Endodermal cell (in vitro differentiated cells): Measurements from ENCODE around the gene CACTIN. TPM values are rescaled to one million over a fixed set of nuclear protein-coding genes. Genes with fewer than 3 reads are reported as not detected.

ENCODE experiments used
- DNase-seq: peaks from one replicate; pipeline ENCODE4 v3.0.0-alpha.2; 2017
- H3K27ac ChIP-seq: 2 replicates; pipeline ENCODE4 v1.5.1; 2013; ENCODE audit warnings: mild to moderate bottlenecking, low read depth, low read length, moderate library complexity
- H3K27me3 ChIP-seq: 2 replicates; pipeline ENCODE4 v1.6.1; 2013; ENCODE audit warnings: mild to moderate bottlenecking, low read length, moderate library complexity; ENCODE audit not compliant: insufficient read depth, control insufficient read depth, poor library complexity, severe bottlenecking
- H3K36me3 ChIP-seq: 2 replicates; pipeline ENCODE4 v1.7.0; 2013; ENCODE audit warnings: mild to moderate bottlenecking, low read length, moderate library complexity; ENCODE audit not compliant: control insufficient read depth, insufficient read depth
- H3K4me1 ChIP-seq: one replicate; pipeline ENCODE4 v1.7.0; 2013; ENCODE audit warnings: low read length; ENCODE audit not compliant: control insufficient read depth, insufficient read depth
- H3K4me3 ChIP-seq: 2 replicates; pipeline ENCODE4 v1.5.1; 2013; ENCODE audit warnings: mild to moderate bottlenecking, low read length, moderate library complexity
- H3K9ac ChIP-seq: 2 replicates; pipeline ENCODE4 v1.6.1; 2013; ENCODE audit warnings: mild to moderate bottlenecking, low read length, moderate library complexity; ENCODE audit not compliant: poor library complexity, severe bottlenecking; ENCODE audit errors: extremely low read depth
- H3K9me3 ChIP-seq: 2 replicates; pipeline ENCODE4 v1.6.1; 2013; ENCODE audit warnings: mild to moderate bottlenecking, low read length, moderate library complexity; ENCODE audit not compliant: control insufficient read depth
- H3K27ac Mint-ChIP-seq: 2 replicates; pipeline ENCODE4 v1.8.0; 2020; ENCODE audit warnings: mixed read lengths
- H3K27me3 Mint-ChIP-seq: 2 replicates; pipeline ENCODE4 v1.8.0; 2021; ENCODE audit warnings: mild to moderate bottlenecking, mixed read lengths; ENCODE audit not compliant: insufficient read depth
- H3K36me3 Mint-ChIP-seq: 2 replicates; pipeline ENCODE4 v1.8.0; 2020; ENCODE audit warnings: low read depth, mixed read lengths
- H3K4me1 Mint-ChIP-seq: 2 replicates; pipeline ENCODE4 v1.8.0; 2020; ENCODE audit warnings: mixed read lengths
- H3K4me3 Mint-ChIP-seq: 2 replicates; pipeline ENCODE4 v1.8.0; 2020; ENCODE audit warnings: mild to moderate bottlenecking, moderate library complexity, mixed read lengths
- H3K9me3 Mint-ChIP-seq: 2 replicates; pipeline ENCODE4 v1.8.0; 2020; ENCODE audit warnings: mild to moderate bottlenecking, mixed read lengths
- CTCF ChIP-seq: fragments of 200-600 bp; sonication (generic); conservative IDR thresholded peaks from 2 replicates; pipeline ENCODE4 v1.5.0; 2021; ENCODE audit warnings: antibody characterized with exemption, mild to moderate bottlenecking
- WGBS, 2 experiments: methylation state at CpG; one replicate each; pipeline versions ENCODE4 v1.1.5 to v1.1.7; 2013; ENCODE audit warnings: missing lambda C conversion rate in 2 of 2, mixed read lengths in 1 of 2; ENCODE audit not compliant: insufficient coverage in 1 of 2, insufficient read length in 1 of 2; 5-methylcytosine and 5-hydroxymethylcytosine counted together
- total RNA-seq, 2 donors: library from RNA; stranded (reverse); fragmentation: NEBNext Ultra II Directional in 1 of 2; extraction: Animal tissue kit (Norgen Biotek cat#: 25700) in 1 of 2; gene quantifications; 2 replicates in 1 of 2; 3 replicates in 1 of 2; pipeline ENCODE4 v1.2.1, GENCODE V29; 2021

The CACTIN gene
- total RNA-seq, 2 donors from 2014 or later, result 31.5 to 33.5 TPM

- H3K4me3 Mint-ChIP-seq, result no peak overlapping the region
- H3K9ac ChIP-seq, result no peak overlapping the region
Measured at GRCh38 chr19:3609779-3610719, 16.5 kb downstream of the CACTIN start.

GRCh38 chr19:3608750-3609322, 17.8 kb downstream of the CACTIN start:
- H3K27me3 Mint-ChIP-seq, result peaks cover 2% of the 10 kb centered on the region
- no peak overlapping the region for H3K27ac ChIP-seq

More at GRCh38 chr19:3609779-3610719, 16.5 kb downstream of the CACTIN start:
- 94 to 95% methylated on average over 19 to 24 of the region's 24 CpGs for WGBS, 2 experiments
- Mint-ChIP-seq H3K9me3 (no peaks in the 10 kb centered on the region), H3K36me3 (peaks cover 17% of the 10 kb centered on the region), H3K27ac (no peak overlapping the region), H3K27me3 (peaks cover 2% of the 10 kb centered on the region), H3K4me1 (peaks cover 6% of the 10 kb centered on the region)
- no peak overlapping the region for H3K4me3 ChIP-seq
- DNase-seq, result no peak
- H3K9me3 ChIP-seq, result no peaks in the 10 kb centered on the region
- peaks cover 14% of the 10 kb centered on the region for H3K27me3 ChIP-seq
- no peak for TF ChIP-seq CTCF
- H3K27ac ChIP-seq, result no peak overlapping the region
- no peaks in the 10 kb centered on the region for H3K4me1 ChIP-seq
- H3K36me3 ChIP-seq, result peaks cover 7% of the 10 kb centered on the region

More at GRCh38 chr19:3608750-3609322, 17.8 kb downstream of the CACTIN start:
- H3K27ac Mint-ChIP-seq, result no peak overlapping the region
- Histone ChIP-seq H3K36me3 (peaks cover 7% of the 10 kb centered on the region), H3K4me1 (no peaks in the 10 kb centered on the region), H3K9ac (no peak overlapping the region), H3K9me3 (no peaks in the 10 kb centered on the region), H3K27me3 (peaks cover 16% of the 10 kb centered on the region), H3K4me3 (no peak overlapping the region)
- no peak overlapping the region for H3K4me3 Mint-ChIP-seq
- TF ChIP-seq CTCF, result no peak
- DNase-seq, result no peak
- no peaks in the 10 kb centered on the region for H3K9me3 Mint-ChIP-seq
- WGBS, 2 experiments, result 93 to 98% methylated on average over 8 to 21 of the region's 21 CpGs
- peaks cover 17% of the 10 kb centered on the region for H3K36me3 Mint-ChIP-seq
- peaks cover 6% of the 10 kb centered on the region for H3K4me1 Mint-ChIP-seq
